Urinary bladder (tissue), 2 donors: ENCODE measurements around the gene TYRP1. TPM values are rescaled to one million over a fixed set of nuclear protein-coding genes. Genes with fewer than 3 reads are reported as not detected.

ENCODE experiments used
- polyA plus RNA-seq: library from polyadenylated mRNA; stranded (reverse); fragments of 200-250 nt; gene quantifications from one replicate; pipeline ENCODE4 v1.2.3, GENCODE V29; 2013
- total RNA-seq: library from RNA; depleted of rRNA; stranded (reverse); fragments of >200 nt; gene quantifications from one replicate; pipeline ENCODE4 v1.2.3, GENCODE V29; 2014
- donor health status: healthy.

Gene TYRP1
- total and polyA plus RNA-seq, 2 donors, result 0.48 to 0.80 TPM

Other genes starting within 250 kb of the TYRP1 start
- 34.5 TPM for gene LURAP1L, start 81.6 kb downstream of the TYRP1 start, total RNA-seq
- 24.9 TPM for gene LURAP1L, start 81.6 kb downstream of the TYRP1 start, polyA plus RNA-seq